WTC11 (cell line): Measurements from ENCODE around the gene GPX2. TPM values are rescaled to one million over a fixed set of nuclear protein-coding genes. Genes with fewer than 3 reads are reported as not detected.

ENCODE experiments used
- ATAC-seq: fragments of 200-7000 bp; cut with Tn5 transposase; 2 replicates; pipeline ENCODE4 v1.10.0; 2021; ENCODE audit warnings: mild to moderate bottlenecking, moderate library complexity
- CTCF ChIA-PET: fragments of 300-600 bp; sonication (Branson Sonifier 250); formaldehyde crosslinking; loops from one replicate; lab custom pipeline; 2021; ENCODE audit warnings: antibody characterized with exemption; lab: Charles Lee
- POLR2A ChIA-PET: fragments of 350-600 bp; sonication (Branson Sonifier 250); formaldehyde crosslinking; loops from one replicate; lab custom pipeline; 2021; ENCODE audit warnings: antibody characterized with exemption; lab: Charles Lee
- DNase-seq: peaks from one replicate; pipeline ENCODE4 v3.0.0; 2021; ENCODE audit warnings: low spot score
- H3K27ac Mint-ChIP-seq: 2 replicates; pipeline ENCODE4 v1.8.0; 2021; ENCODE audit warnings: mixed read lengths
- H3K27me3 Mint-ChIP-seq: 2 replicates; pipeline ENCODE4 v1.8.0; 2021; ENCODE audit warnings: low read depth, mild to moderate bottlenecking, moderate library complexity, mixed read lengths
- H3K36me3 Mint-ChIP-seq: 2 replicates; pipeline ENCODE4 v1.8.0; 2021; ENCODE audit warnings: mixed read lengths
- H3K4me1 Mint-ChIP-seq: 2 replicates; pipeline ENCODE4 v1.8.0; 2022; ENCODE audit warnings: mixed read lengths
- H3K4me3 Mint-ChIP-seq: 2 replicates; pipeline ENCODE4 v1.8.0; 2021; ENCODE audit warnings: mild to moderate bottlenecking, moderate library complexity, mixed read lengths
- H3K9me3 Mint-ChIP-seq: 2 replicates; pipeline ENCODE4 v1.8.0; 2021; ENCODE audit warnings: mixed read lengths
- EMX1 ChIP-seq: fragments of 250-450 bp; sonication (Bioruptor Pico); IDR thresholded peaks from 2 replicates; pipeline ENCODE4 v1.8.0; 2021; ENCODE audit warnings: mild to moderate bottlenecking
- ESRRA ChIP-seq: sonication (generic); formaldehyde crosslinking; IDR thresholded peaks from 2 replicates; pipeline ENCODE4 v1.8.1; 2022; ENCODE audit warnings: mild to moderate bottlenecking, missing genetic modification reagents, borderline replicate concordance
- ETV6 ChIP-seq: sonication (generic); formaldehyde crosslinking; IDR thresholded peaks from 2 replicates; pipeline ENCODE4 v1.8.1; 2022; ENCODE audit warnings: mild to moderate bottlenecking, missing genetic modification reagents
- FOXJ3 ChIP-seq: sonication (generic); formaldehyde crosslinking; IDR thresholded peaks from 2 replicates; pipeline ENCODE4 v1.9.0; 2021; ENCODE audit warnings: missing genetic modification reagents, mild to moderate bottlenecking, borderline replicate concordance
- FOXP1 ChIP-seq: sonication (generic); formaldehyde crosslinking; IDR thresholded peaks from 2 replicates; pipeline ENCODE4 v1.8.0; 2022; ENCODE audit warnings: missing genetic modification reagents, mild to moderate bottlenecking, moderate library complexity, borderline replicate concordance
- GABPB1 ChIP-seq: sonication (generic); formaldehyde crosslinking; IDR thresholded peaks from 2 replicates; pipeline ENCODE4 v1.8.1; 2023; ENCODE audit warnings: mild to moderate bottlenecking, missing genetic modification reagents
- KAT7 ChIP-seq: sonication (generic); formaldehyde crosslinking; IDR thresholded peaks from 2 replicates; pipeline ENCODE4 v1.8.1; 2023; ENCODE audit warnings: missing genetic modification reagents, mild to moderate bottlenecking, borderline replicate concordance
- NR2C2 ChIP-seq: sonication (generic); formaldehyde crosslinking; IDR thresholded peaks from 2 replicates; pipeline ENCODE4 v1.8.0; 2022; ENCODE audit warnings: mild to moderate bottlenecking, missing genetic modification reagents
- PRRX2 ChIP-seq: fragments of 250-450 bp; sonication (Bioruptor Pico); IDR thresholded peaks from 2 replicates; pipeline ENCODE4 v1.8.0; 2021; ENCODE audit warnings: mild to moderate bottlenecking
- SMAD3 ChIP-seq: sonication (generic); formaldehyde crosslinking; IDR thresholded peaks from 2 replicates; pipeline ENCODE4 v1.8.0; 2022; ENCODE audit warnings: missing genetic modification reagents, mild to moderate bottlenecking, borderline replicate concordance
- SOX15 ChIP-seq: fragments of 250-450 bp; sonication (Bioruptor Pico); IDR thresholded peaks from 2 replicates; pipeline ENCODE4 v1.9.0; 2021; ENCODE audit warnings: mild to moderate bottlenecking
- SP1 ChIP-seq: sonication (generic); formaldehyde crosslinking; conservative IDR thresholded peaks from 2 replicates; pipeline ENCODE4 v1.8.1; 2022; ENCODE audit warnings: missing genetic modification reagents
- TCF7 ChIP-seq: sonication (generic); formaldehyde crosslinking; IDR thresholded peaks from 2 replicates; pipeline ENCODE4 v1.8.0; 2022; ENCODE audit warnings: mild to moderate bottlenecking, low read depth, missing genetic modification reagents, moderate library complexity
- ZNF138 ChIP-seq: sonication (generic); formaldehyde crosslinking; conservative IDR thresholded peaks from 2 replicates; pipeline ENCODE4 v1.8.1; 2022; ENCODE audit warnings: mild to moderate bottlenecking, moderate library complexity, missing genetic modification reagents
- ZNF219 ChIP-seq: sonication (generic); formaldehyde crosslinking; IDR thresholded peaks from 2 replicates; pipeline ENCODE4 v1.8.0; 2023; ENCODE audit warnings: missing genetic modification reagents, mild to moderate bottlenecking, borderline replicate concordance
- ZNF317 ChIP-seq: sonication (generic); formaldehyde crosslinking; IDR thresholded peaks from 2 replicates; pipeline ENCODE4 v1.8.1; 2023; ENCODE audit warnings: low read depth, mild to moderate bottlenecking, moderate library complexity, missing genetic modification reagents, borderline replicate concordance
- ZNF671 ChIP-seq: fragments of 250-450 bp; sonication (Bioruptor Pico); IDR thresholded peaks from 2 replicates; pipeline ENCODE4 v1.8.0; 2021; ENCODE audit warnings: mild to moderate bottlenecking
- total RNA-seq: library from RNA; stranded (reverse); gene quantifications from 3 replicates; pipeline ENCODE4 v1.2.3, GENCODE V29; 2021
- TF ChIP-seq, protein P1 (sequence below): fragments of 250-450 bp; sonication (Bioruptor Pico); IDR thresholded peaks from 2 replicates; pipeline ENCODE4 v1.9.0; 2021; ENCODE audit warnings: moderate library complexity, mild to moderate bottlenecking, inconsistent platforms, borderline replicate concordance
- TF ChIP-seq, protein P2 (sequence below): sonication (generic); formaldehyde crosslinking; conservative IDR thresholded peaks from 2 replicates; pipeline ENCODE4 v1.8.1; 2022; ENCODE audit warnings: mild to moderate bottlenecking, missing genetic modification reagents
- TF ChIP-seq, protein P3 (sequence below): sonication (generic); formaldehyde crosslinking; IDR thresholded peaks from 2 replicates; pipeline ENCODE4 v1.8.0; 2023; ENCODE audit warnings: missing genetic modification reagents, mild to moderate bottlenecking, borderline replicate concordance
- TF ChIP-seq, protein P4 (sequence below): sonication (generic); formaldehyde crosslinking; IDR thresholded peaks from 2 replicates; pipeline ENCODE4 v1.8.1; 2022; ENCODE audit warnings: mild to moderate bottlenecking, missing genetic modification reagents, moderate library complexity, borderline replicate concordance
- TF ChIP-seq, protein P5 (sequence below): sonication (generic); formaldehyde crosslinking; IDR thresholded peaks from 2 replicates; pipeline ENCODE4 v1.8.0; 2023; ENCODE audit warnings: mild to moderate bottlenecking, missing genetic modification reagents
- TF ChIP-seq, protein P6 (sequence below): fragments of 250-450 bp; sonication (Bioruptor Pico); conservative IDR thresholded peaks from 2 replicates; pipeline ENCODE4 v1.9.0; 2021; ENCODE audit warnings: mild to moderate bottlenecking

Gene GPX2
- total RNA-seq, 1 experiment from 2014 or later = 1.5 TPM

DNA sequence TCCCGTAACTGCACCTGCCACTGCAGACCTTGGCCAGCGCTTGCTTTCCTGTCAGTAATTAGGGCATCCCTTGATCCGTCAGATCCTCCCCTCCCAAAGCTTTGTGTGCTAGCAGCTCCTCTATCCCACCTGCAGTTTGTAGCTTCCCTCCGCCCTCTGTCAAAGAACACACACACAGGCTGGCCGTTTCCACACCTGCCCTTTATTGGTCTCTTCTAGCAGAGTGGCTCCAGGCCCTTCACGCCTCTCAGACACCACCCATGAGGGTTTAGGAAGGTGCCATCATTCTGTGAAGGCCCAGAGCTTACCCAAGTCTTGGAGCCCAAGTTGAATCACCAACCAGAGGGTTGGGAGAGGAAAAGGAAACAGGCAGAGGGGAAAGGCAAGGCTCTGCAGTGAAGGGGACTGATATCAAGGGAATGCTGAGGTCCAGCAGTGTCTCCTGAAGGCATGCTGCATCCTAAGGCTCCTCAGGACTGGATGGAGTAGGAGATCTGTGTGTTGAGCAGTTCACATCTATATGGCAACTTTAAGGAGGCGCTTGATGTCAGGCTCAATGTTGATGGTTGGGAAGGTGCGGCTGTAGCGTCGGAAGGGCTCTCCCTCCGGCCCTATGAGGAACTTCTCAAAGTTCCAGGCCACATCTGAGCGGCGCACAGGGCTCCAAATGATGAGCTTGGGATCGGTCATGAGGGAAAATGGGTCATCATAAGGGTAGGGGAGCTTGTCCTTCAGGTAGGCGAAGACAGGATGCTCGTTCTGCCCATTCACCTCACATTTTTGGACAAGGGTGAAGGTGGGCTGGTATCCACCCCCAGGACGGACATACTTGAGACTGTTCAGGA is 3.4 kb downstream of the GPX2 start:
- CTCF ChIA-PET = interaction anchor here (0.7 to 1.7 kb wide), 4 partner anchors 14 to 178 kb away, joined by 3 to 8 read pairs (median 4); no protein-coding TSS in a partner anchor
- POLR2A ChIA-PET = interaction anchor here (1.4 kb wide), 1 partner anchor 22 kb away, joined by 4 read pairs; no protein-coding TSS in a partner anchor
- no peak for DNase-seq
- H3K27ac Mint-ChIP-seq = no peak overlapping the region
- no peak for ATAC-seq
- H3K36me3 Mint-ChIP-seq = peaks cover 9% of the 10 kb centered on the region; the same call in 1 of the 2 replicates
- no peaks in the 10 kb centered on the region for H3K9me3 Mint-ChIP-seq
- TF ChIP-seq ZNF219 (CRISPR knock-in tag) (no peak), SMAD3 (CRISPR knock-in tag) (no peak), EMX1 (CRISPR knock-in tag) (no peak), ETV6 (CRISPR knock-in tag) (no peak), ZNF317 (CRISPR knock-in tag) (no peak), ZNF671 (CRISPR knock-in tag) (no peak), TCF7 (CRISPR knock-in tag) (no peak), PRRX2 (CRISPR knock-in tag) (no peak), KAT7 (no peak), GABPB1 (CRISPR knock-in tag) (no peak; the same call in 1 of the 2 replicates)
- TF ChIP-seq, protein P1, sequence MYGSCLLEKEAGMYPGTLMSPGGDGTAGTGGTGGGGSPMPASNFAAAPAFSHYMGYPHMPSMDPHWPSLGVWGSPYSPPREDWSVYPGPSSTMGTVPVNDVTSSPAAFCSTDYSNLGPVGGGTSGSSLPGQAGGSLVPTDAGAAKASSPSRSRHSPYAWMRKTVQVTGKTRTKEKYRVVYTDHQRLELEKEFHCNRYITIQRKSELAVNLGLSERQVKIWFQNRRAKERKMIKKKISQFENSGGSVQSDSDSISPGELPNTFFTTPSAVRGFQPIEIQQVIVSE = no peak
- TF ChIP-seq, protein P2, sequence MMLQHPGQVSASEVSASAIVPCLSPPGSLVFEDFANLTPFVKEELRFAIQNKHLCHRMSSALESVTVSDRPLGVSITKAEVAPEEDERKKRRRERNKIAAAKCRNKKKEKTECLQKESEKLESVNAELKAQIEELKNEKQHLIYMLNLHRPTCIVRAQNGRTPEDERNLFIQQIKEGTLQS (CRISPR knock-in tag) = no peak
- TF ChIP-seq, protein P3, sequence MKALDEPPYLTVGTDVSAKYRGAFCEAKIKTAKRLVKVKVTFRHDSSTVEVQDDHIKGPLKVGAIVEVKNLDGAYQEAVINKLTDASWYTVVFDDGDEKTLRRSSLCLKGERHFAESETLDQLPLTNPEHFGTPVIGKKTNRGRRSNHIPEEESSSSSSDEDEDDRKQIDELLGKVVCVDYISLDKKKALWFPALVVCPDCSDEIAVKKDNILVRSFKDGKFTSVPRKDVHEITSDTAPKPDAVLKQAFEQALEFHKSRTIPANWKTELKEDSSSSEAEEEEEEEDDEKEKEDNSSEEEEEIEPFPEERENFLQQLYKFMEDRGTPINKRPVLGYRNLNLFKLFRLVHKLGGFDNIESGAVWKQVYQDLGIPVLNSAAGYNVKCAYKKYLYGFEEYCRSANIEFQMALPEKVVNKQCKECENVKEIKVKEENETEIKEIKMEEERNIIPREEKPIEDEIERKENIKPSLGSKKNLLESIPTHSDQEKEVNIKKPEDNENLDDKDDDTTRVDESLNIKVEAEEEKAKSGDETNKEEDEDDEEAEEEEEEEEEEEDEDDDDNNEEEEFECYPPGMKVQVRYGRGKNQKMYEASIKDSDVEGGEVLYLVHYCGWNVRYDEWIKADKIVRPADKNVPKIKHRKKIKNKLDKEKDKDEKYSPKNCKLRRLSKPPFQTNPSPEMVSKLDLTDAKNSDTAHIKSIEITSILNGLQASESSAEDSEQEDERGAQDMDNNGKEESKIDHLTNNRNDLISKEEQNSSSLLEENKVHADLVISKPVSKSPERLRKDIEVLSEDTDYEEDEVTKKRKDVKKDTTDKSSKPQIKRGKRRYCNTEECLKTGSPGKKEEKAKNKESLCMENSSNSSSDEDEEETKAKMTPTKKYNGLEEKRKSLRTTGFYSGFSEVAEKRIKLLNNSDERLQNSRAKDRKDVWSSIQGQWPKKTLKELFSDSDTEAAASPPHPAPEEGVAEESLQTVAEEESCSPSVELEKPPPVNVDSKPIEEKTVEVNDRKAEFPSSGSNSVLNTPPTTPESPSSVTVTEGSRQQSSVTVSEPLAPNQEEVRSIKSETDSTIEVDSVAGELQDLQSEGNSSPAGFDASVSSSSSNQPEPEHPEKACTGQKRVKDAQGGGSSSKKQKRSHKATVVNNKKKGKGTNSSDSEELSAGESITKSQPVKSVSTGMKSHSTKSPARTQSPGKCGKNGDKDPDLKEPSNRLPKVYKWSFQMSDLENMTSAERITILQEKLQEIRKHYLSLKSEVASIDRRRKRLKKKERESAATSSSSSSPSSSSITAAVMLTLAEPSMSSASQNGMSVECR (CRISPR knock-in tag) = no peak
- H3K27me3 Mint-ChIP-seq = no peaks in the 10 kb centered on the region
- H3K4me3 Mint-ChIP-seq = no peak overlapping the region
- peaks cover 20% of the 10 kb centered on the region for H3K4me1 Mint-ChIP-seq

DNA sequence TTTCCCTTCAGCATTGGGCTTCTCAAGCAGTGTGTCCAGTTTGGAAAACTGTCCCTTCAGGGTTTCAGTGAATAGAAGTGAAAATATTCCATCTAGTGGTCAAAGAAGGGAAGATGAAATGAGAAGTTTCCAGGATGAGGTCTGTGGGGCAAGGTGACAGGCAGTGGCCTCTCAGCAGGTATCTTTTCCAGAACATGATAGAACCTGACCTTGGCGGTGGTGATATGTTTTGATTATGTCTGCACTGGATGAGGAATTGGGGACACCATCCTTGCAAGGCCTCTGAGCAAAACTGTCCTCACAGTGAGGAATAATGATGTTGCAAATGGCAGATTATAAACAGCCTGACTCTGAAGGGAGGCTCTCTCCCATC is 4.7 kb downstream of the GPX2 start:
- Mint-ChIP-seq H3K36me3 (peaks cover 19% of the 10 kb centered on the region; the same call in 1 of the 2 replicates), H3K27ac (peak overlapping the region; percentile 16; the same call in 1 of the 2 replicates), H3K9me3 (no peaks in the 10 kb centered on the region), H3K4me1 (peaks cover 6% of the 10 kb centered on the region), H3K4me3 (no peak overlapping the region), H3K27me3 (no peaks in the 10 kb centered on the region)
- TF ChIP-seq ESRRA (CRISPR knock-in tag) (no peak), FOXJ3 (no peak), SP1 (CRISPR knock-in tag) (no peak), PRRX2 (CRISPR knock-in tag) (no peak), SOX15 (no peak), NR2C2 (CRISPR knock-in tag) (no peak), ZNF138 (no peak), FOXP1 (CRISPR knock-in tag) (no peak)
- TF ChIP-seq, protein P4, sequence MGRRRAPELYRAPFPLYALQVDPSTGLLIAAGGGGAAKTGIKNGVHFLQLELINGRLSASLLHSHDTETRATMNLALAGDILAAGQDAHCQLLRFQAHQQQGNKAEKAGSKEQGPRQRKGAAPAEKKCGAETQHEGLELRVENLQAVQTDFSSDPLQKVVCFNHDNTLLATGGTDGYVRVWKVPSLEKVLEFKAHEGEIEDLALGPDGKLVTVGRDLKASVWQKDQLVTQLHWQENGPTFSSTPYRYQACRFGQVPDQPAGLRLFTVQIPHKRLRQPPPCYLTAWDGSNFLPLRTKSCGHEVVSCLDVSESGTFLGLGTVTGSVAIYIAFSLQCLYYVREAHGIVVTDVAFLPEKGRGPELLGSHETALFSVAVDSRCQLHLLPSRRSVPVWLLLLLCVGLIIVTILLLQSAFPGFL (CRISPR knock-in tag) = no peak
- TF ChIP-seq, protein P5, sequence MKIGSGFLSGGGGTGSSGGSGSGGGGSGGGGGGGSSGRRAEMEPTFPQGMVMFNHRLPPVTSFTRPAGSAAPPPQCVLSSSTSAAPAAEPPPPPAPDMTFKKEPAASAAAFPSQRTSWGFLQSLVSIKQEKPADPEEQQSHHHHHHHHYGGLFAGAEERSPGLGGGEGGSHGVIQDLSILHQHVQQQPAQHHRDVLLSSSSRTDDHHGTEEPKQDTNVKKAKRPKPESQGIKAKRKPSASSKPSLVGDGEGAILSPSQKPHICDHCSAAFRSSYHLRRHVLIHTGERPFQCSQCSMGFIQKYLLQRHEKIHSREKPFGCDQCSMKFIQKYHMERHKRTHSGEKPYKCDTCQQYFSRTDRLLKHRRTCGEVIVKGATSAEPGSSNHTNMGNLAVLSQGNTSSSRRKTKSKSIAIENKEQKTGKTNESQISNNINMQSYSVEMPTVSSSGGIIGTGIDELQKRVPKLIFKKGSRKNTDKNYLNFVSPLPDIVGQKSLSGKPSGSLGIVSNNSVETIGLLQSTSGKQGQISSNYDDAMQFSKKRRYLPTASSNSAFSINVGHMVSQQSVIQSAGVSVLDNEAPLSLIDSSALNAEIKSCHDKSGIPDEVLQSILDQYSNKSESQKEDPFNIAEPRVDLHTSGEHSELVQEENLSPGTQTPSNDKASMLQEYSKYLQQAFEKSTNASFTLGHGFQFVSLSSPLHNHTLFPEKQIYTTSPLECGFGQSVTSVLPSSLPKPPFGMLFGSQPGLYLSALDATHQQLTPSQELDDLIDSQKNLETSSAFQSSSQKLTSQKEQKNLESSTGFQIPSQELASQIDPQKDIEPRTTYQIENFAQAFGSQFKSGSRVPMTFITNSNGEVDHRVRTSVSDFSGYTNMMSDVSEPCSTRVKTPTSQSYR (CRISPR knock-in tag) = no peak
- TF ChIP-seq, protein P6, sequence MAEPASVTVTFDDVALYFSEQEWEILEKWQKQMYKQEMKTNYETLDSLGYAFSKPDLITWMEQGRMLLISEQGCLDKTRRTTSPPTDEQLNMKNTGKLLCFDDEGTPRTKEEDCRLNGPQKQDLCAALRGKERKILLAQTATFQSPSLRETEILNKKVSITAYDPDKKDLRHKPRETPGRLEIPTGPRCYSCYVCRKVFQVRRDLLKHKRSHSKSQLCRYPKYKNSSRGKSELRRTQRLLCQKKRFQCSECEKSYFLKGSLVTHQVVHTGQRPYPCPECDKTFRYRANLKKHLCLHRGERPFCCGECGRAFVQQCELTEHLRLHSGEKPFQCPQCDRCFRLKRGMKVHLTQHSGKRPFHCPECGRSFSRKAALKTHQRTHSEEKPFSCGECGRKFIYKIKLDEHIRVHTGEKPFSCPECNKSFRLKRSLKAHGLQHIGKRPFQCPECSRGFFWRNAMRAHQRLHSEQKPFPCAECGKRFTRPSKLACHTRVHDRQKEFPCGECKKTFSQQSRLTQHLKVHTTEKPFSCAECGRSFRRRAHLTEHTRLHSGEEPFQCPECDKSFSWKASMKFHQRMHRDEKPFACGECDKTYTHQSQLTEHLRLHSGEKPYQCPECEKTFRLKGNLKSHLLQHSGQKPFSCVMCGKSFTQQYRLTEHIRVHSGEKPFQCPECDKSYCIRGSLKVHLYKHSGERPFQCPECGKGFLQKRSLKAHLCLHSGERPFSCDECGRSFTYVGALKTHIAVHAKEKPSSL (CRISPR knock-in tag) = no peak
- DNase-seq (no peak), ATAC-seq (no peak)
- ChIA-PET CTCF (no interaction called here), POLR2A (no interaction called here)
